Cortex of kidney (tissue), 1 donor: Measurements from ENCODE around the gene CDH4.

Experiments used
- DNase-seq: peaks from one replicate; lab custom pipeline; 2025; lab: John Stamatoyannopoulos, UW

Gene CDH4

DNA sequence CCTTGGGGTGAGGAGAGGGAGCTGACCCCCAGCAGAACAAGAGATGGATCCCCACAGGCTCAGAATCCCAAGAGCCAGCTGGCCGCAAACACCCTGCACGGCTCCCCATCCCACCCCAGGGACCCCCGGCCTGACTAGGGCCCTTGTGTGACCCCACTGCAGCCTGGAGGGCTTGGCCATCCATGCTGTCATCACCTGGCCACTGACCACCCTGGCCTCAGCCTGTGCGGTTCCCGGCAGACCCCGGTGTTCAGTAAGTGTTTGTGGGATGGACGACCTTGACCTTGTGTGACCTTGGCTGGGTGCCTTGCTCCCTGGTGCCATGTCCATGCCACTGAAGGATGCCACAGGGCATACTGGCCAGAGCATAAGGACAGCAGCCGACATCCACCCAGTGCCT is 485.3 kb downstream of the CDH4 start:
- no peak for DNase-seq

DNA sequence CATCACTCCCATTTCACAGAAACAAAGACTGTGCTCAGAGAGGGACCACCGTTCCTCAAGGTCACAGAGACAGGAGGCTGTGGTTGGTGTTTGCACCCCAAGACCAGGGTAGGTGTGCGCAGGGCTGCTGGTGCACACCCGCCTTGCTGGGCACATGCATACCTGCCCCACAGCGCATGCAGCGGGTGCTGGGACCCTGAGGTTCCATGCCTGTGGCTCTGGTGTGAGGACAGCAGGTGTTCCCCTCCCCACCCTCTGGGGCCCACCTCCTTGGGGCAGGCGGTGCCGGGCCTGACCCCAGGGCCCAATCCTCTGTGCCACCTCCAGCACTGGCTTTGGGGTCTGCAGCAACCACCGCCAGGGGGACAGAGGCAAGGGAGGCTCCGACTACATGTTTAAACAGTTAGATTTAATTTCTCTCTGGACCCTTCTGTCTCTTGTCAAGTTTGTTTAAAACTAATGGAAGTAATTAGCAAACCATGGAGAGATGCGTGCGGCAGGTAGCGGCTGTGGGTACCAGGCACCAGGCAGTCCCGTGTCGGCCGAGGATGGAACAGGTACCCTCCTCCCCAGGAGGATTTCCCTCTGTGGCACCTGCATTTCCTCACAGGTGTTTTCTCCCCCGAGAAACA is 485.9 kb downstream of the CDH4 start:
- no peak for DNase-seq

GRCh38 chr20:61738601-61739069 is 486.6 kb downstream of the CDH4 start:
- DNase-seq: no peak

- no peak for DNase-seq
Measured at GRCh38 chr20:61739086-61739831, 487.2 kb downstream of the CDH4 start.

DNA sequence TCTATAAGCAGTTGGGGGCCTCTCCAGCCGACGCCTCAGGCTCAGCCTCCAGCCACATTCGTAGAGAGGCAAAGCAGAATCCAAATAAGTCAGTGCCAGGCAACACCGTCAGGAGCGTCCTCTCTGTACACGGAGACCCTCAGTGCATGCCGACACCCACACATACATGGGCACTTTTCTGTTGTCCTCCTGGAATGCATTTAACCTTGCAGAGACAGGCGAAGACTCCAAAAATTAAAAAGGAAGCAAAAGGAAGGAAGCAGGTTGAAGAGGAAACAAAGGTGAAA is 487.7 kb downstream of the CDH4 start:
- no peak for DNase-seq

DNA sequence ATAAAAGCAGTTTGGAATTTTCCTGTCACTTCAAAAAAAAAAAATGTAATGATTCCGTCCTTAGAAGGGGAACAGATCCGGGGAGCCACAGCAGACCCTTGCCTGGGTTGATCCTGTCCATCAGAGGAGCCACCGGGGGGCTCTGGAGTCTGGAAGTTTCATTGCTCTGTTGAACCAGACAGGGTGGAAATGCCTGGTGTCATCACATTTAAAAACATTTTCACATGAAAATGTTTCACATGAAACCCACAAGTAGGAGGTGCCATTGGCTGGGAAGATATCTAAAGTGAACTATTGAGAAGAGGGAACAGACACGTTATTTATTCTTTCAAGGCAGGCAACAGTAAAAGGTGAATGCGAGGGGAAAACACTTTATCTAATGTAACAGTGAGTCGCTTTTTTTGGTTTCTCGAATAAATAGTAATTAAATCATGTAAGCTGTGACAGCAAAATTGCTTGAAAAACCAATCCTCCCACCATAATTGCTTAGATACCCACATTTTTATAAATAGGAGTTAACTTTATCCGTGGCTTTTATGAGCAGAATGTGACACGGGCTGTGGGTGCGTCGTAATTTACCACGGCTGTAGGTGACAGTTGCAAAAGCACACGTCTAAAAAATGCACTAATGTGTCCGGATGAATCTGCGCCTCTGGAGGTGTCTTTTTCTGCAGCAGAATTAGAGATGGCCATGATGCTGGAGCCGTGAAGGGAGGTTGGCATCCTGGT is 490.2 kb downstream of the CDH4 start:
- no peak for DNase-seq

DNA sequence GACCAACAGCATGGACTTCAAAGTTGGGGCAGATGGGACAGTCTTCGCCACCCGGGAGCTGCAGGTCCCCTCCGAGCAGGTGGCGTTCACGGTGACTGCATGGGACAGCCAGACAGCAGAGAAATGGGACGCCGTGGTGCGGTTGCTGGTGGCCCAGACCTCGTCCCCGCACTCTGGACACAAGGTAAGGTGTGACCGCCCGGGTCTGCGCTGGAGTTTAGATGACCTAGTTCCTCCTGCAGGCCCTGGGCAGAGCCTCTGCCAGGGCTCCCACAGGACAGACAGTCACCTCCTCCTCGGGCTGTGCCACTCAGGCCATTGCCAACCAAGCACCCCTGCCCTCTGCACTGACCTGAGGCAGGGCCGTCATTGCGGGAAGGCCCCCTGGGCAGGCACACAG is 491.5 kb downstream of the CDH4 start:
- no peak for DNase-seq

DNA sequence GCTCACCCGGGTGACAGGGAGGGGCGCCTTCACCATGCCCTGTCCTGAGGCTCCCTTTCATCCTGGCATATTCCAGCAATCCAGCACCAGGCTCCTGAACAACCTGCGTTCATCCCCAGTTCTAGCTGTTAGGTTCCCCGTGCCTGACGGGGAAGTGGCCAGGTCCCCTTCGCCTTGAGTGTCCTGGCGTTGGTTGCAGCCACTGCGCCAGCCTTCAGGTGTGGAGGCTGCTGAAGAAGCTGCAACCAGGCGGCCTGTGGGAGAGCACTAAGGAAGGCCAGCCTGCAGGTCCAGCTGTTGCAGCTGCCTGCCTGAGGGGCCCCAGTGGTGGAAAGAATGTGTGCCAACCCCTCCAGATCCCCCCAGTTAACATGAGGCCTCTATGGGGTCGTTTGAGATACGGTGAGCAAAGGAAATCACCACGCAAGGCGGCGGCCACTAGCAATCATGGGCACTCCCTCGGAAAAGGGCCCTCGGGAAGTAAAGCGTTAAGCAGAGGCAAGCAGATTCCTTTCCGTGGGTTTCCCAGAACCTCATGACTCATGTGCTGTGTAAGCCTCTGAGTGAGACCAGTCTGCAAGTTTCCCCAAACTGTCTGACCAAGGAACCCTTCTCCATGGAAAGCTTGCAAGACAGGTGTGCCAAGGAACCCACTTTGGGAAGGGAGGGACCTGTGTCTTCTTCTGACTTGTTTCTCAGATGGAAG is 492.8 kb downstream of the CDH4 start:
- DNase-seq: no peak

DNA sequence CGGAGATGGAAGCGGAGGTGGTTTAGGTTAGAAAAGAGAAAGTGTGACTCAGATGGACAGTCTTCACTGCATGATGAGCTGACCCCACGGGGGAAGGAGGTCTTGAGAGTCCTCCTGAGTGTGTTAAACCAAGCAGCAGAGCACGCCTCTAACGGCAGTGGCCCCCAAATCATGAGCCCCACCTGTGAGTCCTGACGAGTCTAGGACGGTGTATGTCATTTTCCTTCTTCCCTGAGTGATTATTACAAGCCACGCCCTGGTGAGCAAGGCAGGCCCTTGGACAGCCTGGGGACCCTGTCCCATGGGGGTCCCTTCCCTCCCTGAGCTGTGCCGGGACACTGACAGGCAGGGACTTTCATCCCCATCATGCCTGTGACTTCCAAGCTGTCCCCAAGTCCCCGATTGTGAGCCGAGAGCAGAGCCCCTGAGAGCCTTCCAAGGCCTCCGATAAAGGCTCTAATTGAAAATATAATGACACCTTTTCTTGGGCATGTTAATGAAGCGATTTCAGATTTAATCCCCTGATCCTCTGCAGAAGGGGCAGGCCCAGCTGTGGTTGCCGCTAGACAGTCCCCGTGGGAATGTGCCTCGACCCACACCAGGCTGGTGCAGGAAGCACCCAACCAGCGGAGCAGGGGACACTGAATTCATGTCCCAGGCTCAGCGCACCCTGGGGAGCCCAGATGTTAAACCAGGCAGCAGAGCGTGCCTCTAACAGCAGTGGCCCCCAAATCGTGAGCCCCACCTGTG is 493.5 kb downstream of the CDH4 start:
- DNase-seq: no peak

- no peak for DNase-seq
Measured at GRCh38 chr20:61746147-61746646, 494.1 kb downstream of the CDH4 start.

- DNase-seq: no peak
Measured at GRCh38 chr20:61746781-61747180, 494.7 kb downstream of the CDH4 start.

DNA sequence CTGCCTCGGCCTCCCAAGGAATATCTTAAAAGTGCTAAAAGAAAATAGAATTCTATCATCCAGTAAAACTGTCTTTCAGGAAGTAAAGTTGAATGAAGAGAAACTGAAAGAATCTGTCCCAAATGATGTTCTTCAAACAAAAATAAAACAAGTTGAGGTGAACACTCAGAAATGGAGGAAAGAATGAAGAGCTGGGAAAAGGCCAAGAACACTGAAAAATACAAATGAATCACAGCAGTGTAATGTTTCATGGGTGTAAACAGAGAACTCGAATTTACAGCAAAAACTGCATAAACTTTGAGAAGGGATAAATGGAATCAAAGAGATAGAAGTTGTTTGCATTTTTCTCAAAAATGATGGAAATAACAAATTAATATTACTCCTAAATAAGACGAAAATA is 496.3 kb downstream of the CDH4 start:
- DNase-seq: no peak

DNA sequence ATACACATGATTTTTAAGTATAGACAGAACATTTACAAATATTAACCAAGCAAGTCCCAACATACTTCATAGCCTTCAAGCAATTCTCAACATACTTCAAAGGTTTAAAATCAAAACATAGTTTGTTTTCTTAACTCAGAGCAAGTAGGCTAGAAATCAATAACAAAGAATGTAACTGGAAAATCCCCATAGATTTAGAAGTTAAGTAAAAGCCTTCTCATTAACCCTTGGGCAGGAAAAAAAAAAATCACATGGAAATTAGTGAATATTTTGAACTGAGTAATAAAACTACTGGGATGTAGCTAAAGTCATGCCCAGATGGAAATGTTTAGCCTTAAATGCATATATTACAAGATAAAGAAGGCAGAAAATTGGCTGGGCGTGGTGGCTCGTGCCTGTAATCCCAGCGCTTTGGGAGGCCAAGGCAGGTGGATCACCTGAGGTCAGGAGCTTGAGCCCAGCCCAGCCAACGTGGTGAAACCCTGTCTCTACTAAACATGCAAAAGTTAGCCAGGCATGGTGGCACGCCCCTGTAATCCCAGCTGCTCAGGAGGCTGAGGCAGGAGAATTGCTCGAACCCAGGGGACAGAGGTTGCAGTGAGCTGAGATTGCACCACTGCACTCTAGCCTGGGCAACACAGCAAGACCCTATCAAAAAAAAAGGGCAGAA is 497.5 kb downstream of the CDH4 start:
- no peak for DNase-seq

DNA sequence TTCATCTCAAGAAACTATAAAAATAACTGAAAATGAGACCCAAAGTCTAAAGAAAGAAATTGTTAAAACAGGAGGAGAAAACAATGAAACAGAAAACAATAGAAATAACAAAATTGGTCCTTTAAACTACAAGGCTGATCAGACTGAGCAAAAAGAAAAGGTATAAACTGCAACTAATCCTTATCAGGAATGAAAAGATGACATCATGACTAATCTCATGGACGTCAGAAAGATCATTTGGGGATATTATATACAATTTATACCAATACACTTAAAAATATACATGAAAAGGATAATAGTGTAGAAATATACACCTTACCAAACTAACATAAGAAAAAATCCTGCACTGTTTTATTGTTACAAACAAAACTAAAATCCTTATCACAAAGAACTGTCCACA is 498.0 kb downstream of the CDH4 start:
- DNase-seq: no peak

- DNase-seq: no peak
Measured at GRCh38 chr20:61752576-61752975, 500.5 kb downstream of the CDH4 start.

DNA sequence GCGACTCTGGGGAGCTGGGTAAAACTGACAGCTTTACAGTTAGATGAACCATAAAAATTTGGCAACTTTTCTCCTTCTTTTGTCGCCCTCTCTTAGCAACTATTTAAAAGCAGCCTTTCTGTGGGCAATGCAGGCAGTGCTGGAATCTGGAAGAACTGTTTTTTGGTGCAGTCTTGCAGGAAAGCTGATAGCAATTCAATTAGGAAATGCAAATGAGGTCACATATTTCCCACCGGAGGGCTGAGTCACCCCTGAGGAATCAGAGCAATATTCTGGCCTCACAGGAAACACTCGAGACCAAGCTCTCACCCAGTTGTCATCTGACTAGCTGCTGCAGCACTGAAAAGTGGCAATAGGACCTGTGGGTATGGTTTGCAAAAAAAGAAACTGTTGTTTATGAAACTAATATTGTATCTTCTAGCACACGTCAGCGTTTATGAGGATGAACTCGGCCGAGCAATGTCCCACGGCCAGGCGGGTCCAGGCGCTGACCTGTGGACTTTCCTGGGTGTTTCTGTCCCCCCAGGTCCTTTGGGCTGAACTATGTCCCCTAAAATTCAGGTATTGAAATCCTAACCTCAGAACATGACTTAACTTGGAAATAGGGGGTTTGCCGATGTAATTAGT is 501.4 kb downstream of the CDH4 start:
- no peak for DNase-seq

DNA sequence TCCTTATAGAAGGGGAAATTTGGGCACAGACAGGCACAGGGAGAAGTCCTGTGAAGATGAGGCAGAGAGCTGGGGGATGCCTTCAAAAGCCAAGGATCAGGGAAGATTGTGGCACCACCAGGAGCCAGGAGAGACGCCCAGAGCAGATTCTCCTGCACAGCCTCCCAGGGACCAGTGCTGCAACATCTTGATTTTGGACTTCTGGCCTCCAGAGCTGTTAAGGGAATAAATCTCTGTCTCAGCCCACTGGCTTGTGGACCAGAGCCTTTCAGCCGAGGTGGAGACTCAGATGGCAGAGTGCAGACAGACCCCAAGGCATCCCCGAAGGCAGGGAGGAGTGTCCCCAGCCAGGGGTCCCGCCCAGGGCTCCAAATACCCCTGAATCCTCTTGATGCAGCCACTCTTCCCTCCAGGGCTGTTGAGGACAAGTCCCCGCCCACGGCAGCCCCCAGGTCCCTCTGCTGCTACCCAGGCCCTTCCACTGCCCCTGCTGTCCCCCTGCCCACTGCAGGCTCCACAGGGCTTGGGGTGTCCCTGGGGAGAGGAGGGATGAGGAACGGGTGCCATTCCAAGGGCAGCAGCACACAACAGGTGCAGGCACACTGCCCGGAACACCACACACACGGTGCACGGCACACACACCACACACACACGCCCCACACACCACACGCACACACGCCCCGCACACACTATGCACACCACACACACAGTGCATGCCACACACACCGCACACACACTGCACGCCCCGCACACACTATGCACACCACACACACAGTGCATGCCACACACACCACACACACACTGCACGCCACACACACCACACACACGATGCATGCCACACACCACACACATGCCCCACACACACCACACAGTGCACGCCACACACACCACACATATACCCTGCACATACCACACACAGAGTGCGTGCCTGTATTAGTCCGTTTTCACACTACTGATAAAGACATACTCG is 502.2 kb downstream of the CDH4 start:
- no peak for DNase-seq

- DNase-seq: no peak
Measured at GRCh38 chr20:61754976-61755778, 503.1 kb downstream of the CDH4 start.
